Breast epithelium (tissue), 3 donors: Measurements from ENCODE around the gene DLK1.

Source experiments
- POLR2A ChIP-seq: fragments of 450-650 bp; IDR thresholded peaks from one replicate; pipeline ENCODE4 v1.6.1; 2016; ENCODE audit warnings: antibody characterized with exemption, mild to moderate bottlenecking, moderate library complexity
- POLR2AphosphoS5 ChIP-seq, 3 donors: sonication (generic); formaldehyde crosslinking; IDR thresholded peaks; one replicate each; pipeline ENCODE4 v1.6.1; 2017; ENCODE audit warnings: antibody characterized with exemption in 3 of 3

GRCh38 chr14:100774164-100774537 is 47.5 kb downstream of the DLK1 start:
- no peak for TF ChIP-seq POLR2A
- TF ChIP-seq POLR2AphosphoS5 (IDR thresholded peaks at IDR 0.05): no peak
